Right hindlimb (tissue), 1 donor: Measurements from ENCODE around the gene CHTOP.
A peak's percentile ranks its signal among the peaks of the same experiment; 100 is the strongest.
"Not testable (repeated sequence)": the region's sequence is repeated elsewhere in the genome, so short reads cannot be mapped to it uniquely, and the experiment has no call there.

Experiments used
- DNase-seq: peaks from one replicate; pipeline ENCODE4 v3.0.0-alpha.2; 2018

CHTOP gene

GRCh38 chr1:153633754-153634665 is at the start of gene CHTOP:
Gene CHTOP, plus strand, starts transcription at chr1:153634066. Its CDS starts 2,523 bp downstream, at chr1:153636589.
- peak; percentile 98 for DNase-seq

- no peak for DNase-seq
Observed at GRCh38 chr1:153585006-153585405, 48.9 kb upstream of the CHTOP start.

DNA sequence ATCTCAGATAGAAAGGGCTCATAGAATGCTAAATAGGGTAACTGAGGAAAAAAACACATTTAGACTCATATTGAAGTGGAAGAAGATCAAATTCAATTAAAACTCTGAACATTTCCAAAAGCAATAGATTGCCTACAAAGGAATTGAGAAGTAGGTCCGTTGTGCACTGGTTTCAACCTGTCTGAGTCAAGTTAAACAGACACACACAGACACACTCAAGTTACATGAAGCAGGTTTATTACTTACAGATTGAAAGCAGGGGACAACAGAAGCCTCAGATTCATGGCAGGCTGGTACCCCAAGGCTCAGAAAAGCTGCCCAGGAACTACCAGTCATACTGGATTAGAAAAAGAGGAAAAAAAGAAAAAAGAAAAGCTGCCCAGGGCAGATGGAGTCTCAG is 47.5 kb upstream of the CHTOP start:
- DNase-seq = no peak

DNA sequence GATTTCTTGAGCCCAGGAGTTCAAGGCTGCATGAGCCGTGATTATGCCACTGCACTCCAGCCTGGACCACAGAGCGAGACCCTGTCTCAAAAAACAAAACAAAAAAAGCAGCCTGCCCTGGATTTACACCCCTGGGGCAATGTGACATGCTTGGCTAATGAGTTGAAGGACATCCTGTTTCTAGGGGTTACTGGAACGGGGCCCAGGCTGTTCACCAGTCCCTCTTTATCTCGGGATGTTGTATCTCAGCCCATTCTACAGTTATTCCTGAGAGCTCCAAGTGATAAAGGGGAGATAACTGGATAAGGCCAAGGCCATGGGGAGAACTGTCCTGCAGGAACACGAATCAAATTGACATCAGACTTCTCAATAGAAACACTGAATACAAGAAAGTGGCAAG is 46.6 kb upstream of the CHTOP start:
- no peak for DNase-seq

DNA sequence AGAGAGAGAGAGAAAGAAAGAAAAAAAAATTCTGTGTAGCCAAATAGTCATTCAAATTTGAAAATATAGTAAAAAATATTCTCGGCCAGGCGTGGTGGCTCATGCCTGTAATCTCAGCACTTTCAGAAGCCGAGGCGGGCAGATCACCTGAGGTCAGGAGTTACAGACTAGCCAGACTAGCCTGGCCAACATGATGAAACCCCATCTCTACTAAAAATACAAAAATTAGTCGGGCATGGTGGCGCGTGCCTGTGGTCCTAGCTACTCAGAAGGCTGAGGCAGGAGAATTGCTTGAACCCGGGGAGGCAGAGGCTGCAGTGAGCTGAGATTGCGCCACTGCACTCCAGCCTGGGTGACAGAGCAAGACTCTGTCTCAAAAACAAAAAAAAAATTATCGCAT is 45.8 kb upstream of the CHTOP start:
- DNase-seq = not testable (repeated sequence)

DNA sequence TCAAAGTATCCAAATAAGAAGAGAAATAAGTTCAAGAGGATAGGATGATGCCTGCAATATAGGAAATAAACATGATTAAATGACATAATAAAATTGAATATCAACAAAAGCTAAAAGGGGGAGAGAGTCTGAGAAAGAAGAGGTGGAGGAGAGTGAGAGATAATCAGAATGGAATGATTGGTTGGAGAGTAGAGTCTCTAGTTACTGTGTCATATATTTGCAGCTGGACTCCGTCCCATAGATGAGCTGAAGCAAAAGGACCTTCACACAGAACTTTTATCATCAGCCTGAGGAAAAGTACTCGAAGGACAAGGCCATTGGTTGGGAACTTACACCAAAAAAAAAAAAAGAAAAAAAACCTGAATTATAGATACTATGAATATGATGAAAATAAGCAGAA is 45.4 kb upstream of the CHTOP start:
- no peak for DNase-seq

GRCh38 chr1:153592748-153593147 is 41.1 kb upstream of the CHTOP start:
- no peak for DNase-seq

- DNase-seq = no peak
Observed at GRCh38 chr1:153597206-153597605, 36.7 kb upstream of the CHTOP start.

GRCh38 chr1:153598309-153599172 is 35.3 kb upstream of the CHTOP start:
- DNase-seq = peak; percentile 59

- DNase-seq = no peak
Observed at GRCh38 chr1:153599847-153600246, 34.0 kb upstream of the CHTOP start.

DNA sequence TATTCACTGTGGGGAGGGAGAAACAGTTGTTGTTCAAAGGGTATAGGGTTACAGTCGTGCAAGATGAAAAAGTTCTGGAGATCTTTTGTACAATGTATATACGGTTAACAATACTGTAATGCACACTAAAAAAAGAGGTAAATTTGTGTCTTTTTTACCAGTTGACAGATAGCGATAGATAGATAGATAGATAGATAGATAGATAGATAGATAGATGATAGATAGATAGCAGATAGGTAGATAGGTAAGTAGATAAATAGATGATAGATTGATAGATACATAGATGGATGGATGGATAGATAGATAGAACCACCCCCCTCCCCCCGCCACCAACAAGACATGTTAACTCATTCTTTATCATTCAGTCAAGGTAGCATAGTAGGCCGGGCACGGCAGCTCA is 31.1 kb upstream of the CHTOP start:
- no peak for DNase-seq

- DNase-seq = no peak
Observed at GRCh38 chr1:153606194-153606593, 27.7 kb upstream of the CHTOP start.

GRCh38 chr1:153607381-153607780 is 26.5 kb upstream of the CHTOP start:
- no peak for DNase-seq

- DNase-seq = no peak
Observed at GRCh38 chr1:153608089-153608682, 25.7 kb upstream of the CHTOP start.

GRCh38 chr1:153608742-153609584 is 24.9 kb upstream of the CHTOP start:
- peak; percentile 44 for DNase-seq

- no peak for DNase-seq
Observed at GRCh38 chr1:153609585-153609907, 24.3 kb upstream of the CHTOP start.

- no peak for DNase-seq
Observed at GRCh38 chr1:153610334-153610733, 23.5 kb upstream of the CHTOP start.

DNA sequence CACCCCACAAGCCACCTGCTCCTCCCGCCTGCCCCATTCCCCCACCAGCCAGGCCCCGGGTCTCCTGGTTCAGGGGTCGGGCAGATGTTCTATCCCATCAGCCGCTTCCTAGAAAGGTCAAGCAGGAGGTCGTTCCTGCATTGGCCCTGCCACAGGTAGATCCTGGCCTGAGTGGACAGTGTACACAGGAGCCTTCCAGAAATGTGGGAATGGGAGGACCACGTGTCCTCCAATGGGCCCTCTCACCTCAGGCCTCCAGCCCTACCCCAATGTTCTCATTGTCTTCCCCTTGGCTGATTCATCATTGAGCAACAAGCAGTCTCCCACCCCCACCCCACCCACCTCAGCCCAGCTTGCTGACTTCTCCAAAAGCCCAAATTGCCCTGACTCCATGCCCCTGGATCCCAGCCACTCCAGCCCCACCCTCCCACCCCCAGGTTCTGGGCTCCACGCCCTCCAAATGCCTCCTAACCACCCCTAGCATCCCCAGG is 23.0 kb upstream of the CHTOP start:
- DNase-seq = no peak

GRCh38 chr1:153611356-153611755 is 22.5 kb upstream of the CHTOP start:
- DNase-seq = no peak

- no peak for DNase-seq
Observed at GRCh38 chr1:153612111-153612754, 21.6 kb upstream of the CHTOP start.

GRCh38 chr1:153612755-153613331 is 21.0 kb upstream of the CHTOP start, which contains the start of gene S100A16:
Gene S100A16, minus strand, starts transcription at chr1:153613137. Its CDS starts 4,986 bp downstream, at chr1:153608151.
- DNase-seq = peak; percentile 76
